Stimulated activated CD4-positive, alpha-beta T cell treated with anti-CD3 and anti-CD28 coated beads, TNF-alpha, amount 100 ng/mL, for 1 hour (primary cell): ENCODE data around the gene TP53TG3E.
A peak's percentile ranks its signal among the peaks of the same experiment; 100 is the strongest.
"Not testable (repeated sequence)": the region's sequence is repeated elsewhere in the genome, so short reads cannot be mapped to it uniquely, and the experiment has no call there.

Experiments used
- DNase-seq, 3 donors: peaks; one replicate each; pipeline ENCODE4 v3.0.0-alpha.2; 2020; ENCODE audit warnings: low read depth in 3 of 3, low spot score in 1 of 3

Gene TP53TG3E, protein sequence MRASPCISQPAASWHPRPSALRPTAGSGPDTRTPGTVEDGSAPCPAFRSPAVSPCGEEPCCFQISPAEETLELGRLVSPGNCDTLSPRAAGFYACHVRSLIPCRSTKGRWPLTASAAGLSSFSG

DNA sequence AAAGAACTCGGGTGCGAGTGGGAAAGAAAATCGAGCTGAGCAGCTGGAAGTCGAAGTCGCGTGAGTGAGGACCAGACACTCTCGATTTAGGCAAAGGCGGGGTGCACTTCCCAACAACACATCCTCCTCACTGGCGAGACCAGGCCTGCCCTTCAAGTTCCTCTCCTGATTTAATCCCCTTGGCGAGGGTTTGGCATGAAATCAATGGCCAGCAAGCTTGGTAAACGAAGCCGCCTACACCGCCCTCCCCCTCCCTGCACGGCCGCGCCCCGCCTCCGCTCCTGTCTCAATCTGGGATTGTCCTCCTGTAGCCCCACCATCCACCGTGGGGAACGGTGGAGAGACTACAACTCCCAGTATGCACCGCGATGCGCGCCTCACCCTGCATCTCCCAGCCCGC lies at the start of gene TP53TG3E:
Gene TP53TG3E (plus strand): TSS at position 301 of the 400 bp plus-strand sequence. CDS start 68 bp downstream, at position 369.
- DNase-seq, result not testable (repeated sequence)

DNA sequence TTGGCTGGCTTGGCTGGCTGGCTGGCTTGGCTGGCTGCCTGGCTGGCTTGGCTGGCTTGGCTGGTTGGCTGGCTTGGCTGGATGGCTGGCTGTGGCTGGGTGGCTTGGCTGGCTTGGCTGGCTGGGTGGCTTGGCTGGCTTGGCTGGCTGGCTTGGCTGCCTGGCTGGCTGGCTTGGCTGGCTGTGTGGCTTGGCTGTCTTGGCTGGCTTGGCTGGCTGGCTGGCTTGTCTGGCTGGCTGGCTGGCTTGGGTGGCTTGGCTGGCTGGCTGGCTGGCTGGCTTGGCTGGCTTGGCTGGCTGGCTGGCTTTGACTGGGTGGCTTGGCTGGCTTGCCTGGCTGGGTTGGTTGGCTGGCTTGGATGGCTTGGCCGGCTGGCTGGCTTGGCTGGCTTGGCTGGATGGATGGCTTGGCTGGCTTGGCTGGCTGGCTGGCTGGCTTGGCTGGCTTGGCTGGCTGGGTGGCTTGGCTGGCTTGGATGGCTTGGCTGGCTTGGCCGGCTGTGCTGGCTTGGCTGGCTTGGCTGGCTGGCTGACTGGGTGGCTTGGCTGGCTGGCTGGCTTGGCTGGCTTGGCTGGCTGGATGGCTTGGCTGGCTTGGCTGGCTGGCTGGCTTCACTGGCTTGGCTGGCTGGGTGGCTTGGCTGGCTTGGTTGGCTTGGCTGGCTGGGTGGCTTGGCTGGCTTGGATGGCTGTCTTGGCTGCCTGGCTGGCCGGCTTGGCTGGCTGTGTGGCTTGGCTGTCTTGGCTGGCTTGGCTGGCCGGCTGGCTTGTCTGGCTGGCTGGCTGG lies 32.3 kb downstream of the TP53TG3E start:
- DNase-seq, result peak in 2 of 3 donors; percentile 13 to 26

DNA sequence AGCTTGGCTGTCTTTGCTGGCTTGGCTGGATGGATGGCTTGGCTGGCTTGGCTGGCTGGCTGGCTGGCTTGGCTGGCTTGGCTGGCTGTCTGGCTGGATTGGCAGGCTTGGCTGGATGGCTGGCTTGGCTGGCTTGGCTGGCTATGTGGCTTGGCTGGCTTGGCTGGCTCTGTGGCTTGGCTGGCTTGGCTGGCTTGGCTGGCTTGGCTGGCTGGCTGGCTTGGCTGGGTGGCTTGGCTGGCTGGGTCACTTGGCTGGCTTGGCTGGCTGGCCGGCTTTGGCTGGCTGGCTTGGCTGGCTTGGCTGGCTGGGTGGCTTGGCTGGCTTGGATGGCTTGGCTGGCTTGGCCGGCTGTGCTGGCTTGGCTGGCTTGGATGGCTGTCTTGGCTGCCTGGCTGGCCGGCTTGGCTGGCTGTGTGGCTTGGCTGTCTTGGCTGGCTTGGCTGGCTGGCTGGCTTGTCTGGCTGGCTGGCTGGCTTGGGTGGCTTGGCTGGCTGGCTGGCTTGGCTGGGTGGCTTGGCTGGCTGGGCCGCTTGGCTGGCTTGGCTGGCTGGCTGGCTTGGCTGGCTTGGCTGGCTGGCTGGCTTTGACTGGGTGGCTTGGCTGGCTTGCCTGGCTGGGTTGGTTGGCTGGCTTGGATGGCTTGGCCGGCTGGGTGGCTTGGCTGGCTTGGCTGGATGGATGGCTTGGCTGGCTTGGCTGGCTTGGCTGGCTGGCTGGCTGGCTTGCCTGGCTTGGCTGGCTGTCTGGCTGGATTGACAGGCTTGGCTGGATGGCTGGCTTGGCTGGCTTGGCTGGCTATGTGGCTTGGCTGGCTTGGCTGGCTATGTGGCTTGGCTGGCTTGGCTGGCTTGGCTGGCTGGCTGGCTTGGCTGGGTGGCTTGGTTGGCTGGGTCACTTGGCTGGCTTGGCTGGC lies 33.8 kb downstream of the TP53TG3E start:
- DNase-seq, result peak in 1 of 3 donors; percentile 8

DNA sequence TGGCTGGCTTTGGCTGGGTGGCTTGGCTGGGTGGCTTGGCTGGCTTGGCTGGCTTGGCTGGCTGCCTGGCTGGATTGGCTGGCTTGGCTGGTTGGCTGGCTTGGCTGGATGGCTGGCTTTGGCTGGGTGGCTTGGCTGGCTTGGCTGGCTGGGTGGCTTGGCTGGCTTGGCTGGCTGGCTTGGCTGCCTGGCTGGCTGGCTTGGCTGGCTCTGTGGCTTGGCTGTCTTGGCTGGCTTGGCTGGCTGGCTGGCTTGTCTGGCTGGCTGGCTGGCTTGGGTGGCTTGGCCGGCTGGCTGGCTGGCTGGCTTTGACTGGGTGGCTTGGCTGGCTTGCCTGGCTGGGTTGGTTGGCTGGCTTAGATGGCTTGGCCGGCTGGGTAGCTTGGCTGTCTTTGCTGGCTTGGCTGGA lies 34.4 kb downstream of the TP53TG3E start:
- peak in 1 of 3 donors; percentile 2 for DNase-seq

DNA sequence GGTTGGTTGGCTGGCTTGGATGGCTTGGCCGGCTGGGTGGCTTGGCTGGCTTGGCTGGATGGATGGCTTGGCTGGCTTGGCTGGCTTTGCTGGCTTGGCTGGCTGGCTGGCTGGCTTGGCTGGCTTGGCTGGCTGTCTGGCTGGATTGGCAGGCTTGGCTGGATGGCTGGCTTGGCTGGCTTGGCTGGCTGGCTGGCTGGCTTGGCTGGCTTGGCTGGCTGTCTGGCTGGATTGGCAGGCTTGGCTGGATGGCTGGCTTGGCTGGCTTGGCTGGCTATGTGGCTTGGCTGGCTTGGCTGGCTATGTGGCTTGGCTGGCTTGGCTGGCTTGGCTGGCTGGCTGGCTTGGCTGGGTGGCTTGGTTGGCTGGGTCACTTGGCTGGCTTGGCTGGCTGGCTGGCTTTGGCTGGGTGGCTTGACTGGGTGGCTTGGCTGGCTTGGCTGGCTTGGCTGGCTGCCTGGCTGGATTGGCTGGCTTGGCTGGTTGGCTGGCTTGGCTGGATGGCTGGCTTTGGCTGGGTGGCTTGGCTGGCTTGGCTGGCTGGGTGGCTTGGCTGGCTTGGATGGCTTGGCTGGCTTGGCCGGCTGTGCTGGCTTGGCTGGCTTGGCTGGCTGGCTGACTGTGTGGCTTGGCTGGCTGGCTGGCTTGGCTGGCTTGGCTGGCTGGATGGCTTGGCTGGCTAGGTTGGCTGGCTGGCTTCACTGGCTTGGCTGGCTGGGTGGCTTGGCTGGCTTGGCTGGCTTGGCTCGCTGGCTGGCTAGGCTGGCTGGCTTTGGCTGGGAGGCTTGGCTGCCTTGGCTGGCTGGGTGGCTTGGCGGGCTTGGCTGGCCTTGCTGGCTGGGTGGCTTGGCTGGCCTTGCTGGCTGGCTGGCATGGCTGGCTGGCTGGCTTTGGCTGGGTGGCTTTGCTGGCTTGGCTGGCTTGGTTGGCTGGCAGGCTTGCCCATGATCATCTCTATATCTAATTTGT lies 35.3 kb downstream of the TP53TG3E start:
- peak in 1 of 3 donors; percentile 29 for DNase-seq
